Fibroblast of the aortic adventitia (primary cell): ENCODE measurements around the gene VIPR2. TPM values are rescaled to one million over a fixed set of nuclear protein-coding genes. Genes with fewer than 3 reads are reported as not detected.
"Not testable (repeated sequence)": the region's sequence is repeated elsewhere in the genome, so short reads cannot be mapped to it uniquely, and the experiment has no call there.

ENCODE experiments used
- DNase-seq: peaks from one replicate; pipeline ENCODE4 v3.0.0-alpha.2; 2010; ENCODE audit warnings: low read depth
- H3K4me3 ChIP-seq: 2 replicates; pipeline ENCODE4 v1.5.1; 2011; ENCODE audit warnings: low read depth, mild to moderate bottlenecking, control low read depth, low read length, moderate library complexity
- CTCF ChIP-seq: IDR thresholded peaks from 2 replicates; pipeline ENCODE4 v1.5.1; 2011; ENCODE audit warnings: mild to moderate bottlenecking, low read length, control low read depth, inconsistent platforms; ENCODE audit not compliant: insufficient read depth
- total RNA-seq: library from RNA; depleted of rRNA; stranded (reverse); fragments of >200 nt; gene quantifications from 2 replicates; pipeline ENCODE4 v1.2.3, GENCODE V29; 2012; ENCODE audit warnings: low replicate concordance

VIPR2 gene
- total RNA-seq, 1 donor = not detected

DNA sequence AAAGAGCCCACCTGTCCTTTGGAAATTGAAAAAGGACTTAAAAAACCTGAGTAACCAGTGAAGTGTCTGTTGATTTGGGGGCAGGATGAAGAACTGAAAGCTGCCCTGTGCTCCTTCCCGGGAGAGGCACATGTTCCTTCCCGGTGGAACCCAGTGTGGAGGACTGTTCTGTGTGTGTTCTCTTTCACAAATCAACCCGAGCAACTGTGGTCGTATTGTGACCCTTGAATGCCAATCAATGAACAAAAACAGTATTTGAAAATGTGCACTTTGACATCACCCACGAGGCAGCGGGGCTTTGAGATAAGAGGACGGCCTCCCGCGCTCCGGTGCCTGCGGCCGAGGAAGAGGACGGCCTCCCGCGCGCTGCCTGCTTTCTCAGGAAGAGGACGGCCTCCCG, 139.0 kb downstream of the VIPR2 start:
- TF ChIP-seq CTCF = no peak
- no peak overlapping the region for H3K4me3 ChIP-seq
- DNase-seq = no peak

GRCh38 chr7:159004411-159004810, 140.3 kb downstream of the VIPR2 start:
- H3K4me3 ChIP-seq = no peak overlapping the region
- TF ChIP-seq CTCF = no peak
- DNase-seq = no peak

GRCh38 chr7:159001811-159002210, 142.9 kb downstream of the VIPR2 start:
- TF ChIP-seq CTCF = no peak
- DNase-seq = no peak
- no peak overlapping the region for H3K4me3 ChIP-seq

- no peak for TF ChIP-seq CTCF
- no peak for DNase-seq
- no peak overlapping the region for H3K4me3 ChIP-seq
Measured at GRCh38 chr7:159000859-159001435, 143.7 kb downstream of the VIPR2 start.

GRCh38 chr7:159000070-159000469, 144.6 kb downstream of the VIPR2 start:
- TF ChIP-seq CTCF = no peak
- DNase-seq = no peak
- H3K4me3 ChIP-seq = no peak overlapping the region

DNA sequence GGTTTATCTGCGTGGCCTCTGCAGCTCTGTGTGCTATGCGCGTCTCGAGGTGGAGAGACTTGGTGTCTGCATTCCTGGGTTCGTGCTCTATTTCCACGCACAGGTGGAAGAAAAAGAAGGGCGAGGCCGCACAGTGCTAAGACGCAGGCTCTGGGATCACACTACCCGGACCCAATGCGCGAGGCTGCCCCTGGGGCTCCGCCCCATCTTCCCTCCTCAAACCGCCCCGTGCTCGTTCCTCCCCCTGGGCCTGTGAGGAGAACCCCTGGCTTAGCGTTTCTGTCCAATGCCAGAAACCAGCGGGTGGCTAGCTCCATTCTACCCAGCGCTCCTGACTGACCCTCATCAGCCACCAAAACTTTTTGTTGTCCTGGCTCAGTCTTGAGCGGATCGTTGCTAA, 145.2 kb downstream of the VIPR2 start:
- no peak for TF ChIP-seq CTCF
- H3K4me3 ChIP-seq = no peak overlapping the region
- DNase-seq = no peak

GRCh38 chr7:158998261-158998660, 146.4 kb downstream of the VIPR2 start:
- not testable (repeated sequence) for DNase-seq, H3K4me3 ChIP-seq
